CD4-positive, alpha-beta memory T cell (primary cell): ENCODE measurements around the gene LSP1. TPM values are rescaled to one million over a fixed set of nuclear protein-coding genes. Genes with fewer than 3 reads are reported as not detected.
"Not testable (repeated sequence)": the region's sequence is repeated elsewhere in the genome, so short reads cannot be mapped to it uniquely, and the experiment has no call there.

ENCODE experiments used
- CTCF ChIA-PET: fragments of 350-600 bp; sonication (Branson Sonifier 250); formaldehyde crosslinking; loops from one replicate; lab custom pipeline; 2021; ENCODE audit warnings: inconsistent platforms; ENCODE audit not compliant: partially characterized antibody; lab: Charles Lee
- POLR2A ChIA-PET: fragments of 350-600 bp; sonication (Branson Sonifier 250); formaldehyde crosslinking; loops from one replicate; lab custom pipeline; 2021; ENCODE audit not compliant: partially characterized antibody; lab: Charles Lee
- DNase-seq, 5 donors: peaks; one replicate each; pipeline versions ENCODE4 v3.0.0 to v3.0.0-alpha.2; 2020 to 2022; ENCODE audit warnings: mixed read lengths in 1 of 5
- H3K27ac ChIP-seq: one replicate; pipeline ENCODE4 v1.7.0; 2013; ENCODE audit warnings: low read depth, low read length
- H3K27me3 ChIP-seq: 2 replicates; pipeline ENCODE4 v1.7.0; 2013; ENCODE audit warnings: mild to moderate bottlenecking, low read length, moderate library complexity; ENCODE audit not compliant: insufficient read depth
- H3K36me3 ChIP-seq: 2 replicates; pipeline ENCODE4 v1.7.0; 2013; ENCODE audit warnings: mild to moderate bottlenecking, low read length, moderate library complexity; ENCODE audit not compliant: insufficient read depth
- H3K4me1 ChIP-seq: 2 replicates; pipeline ENCODE4 v1.7.0; 2013; ENCODE audit warnings: mild to moderate bottlenecking, low read length, moderate library complexity; ENCODE audit not compliant: insufficient read depth
- H3K4me3 ChIP-seq, 2 donors: one replicate each; pipeline ENCODE4 v1.7.0; 2013; ENCODE audit warnings: low read length in 2 of 2, mild to moderate bottlenecking in 1 of 2
- H3K9me3 ChIP-seq, 2 donors: one replicate each; pipeline ENCODE4 v1.7.0; 2013; ENCODE audit warnings: low read length in 2 of 2, control low read depth in 1 of 2; ENCODE audit not compliant: control insufficient read depth in 1 of 2
- H3K27ac Mint-ChIP-seq, 7 donors: one replicate each; pipeline ENCODE4 v1.8.0; 2020 to 2021; ENCODE audit warnings: mixed read lengths in 7 of 7, mild to moderate bottlenecking in 6 of 7, inconsistent platforms in 3 of 7, moderate library complexity in 3 of 7
- H3K27me3 Mint-ChIP-seq, 2 donors: one replicate each; pipeline ENCODE4 v1.8.0; 2020 to 2021; ENCODE audit warnings: mixed read lengths in 2 of 2
- H3K36me3 Mint-ChIP-seq, 2 donors: one replicate each; pipeline ENCODE4 v1.8.0; 2020 to 2021; ENCODE audit warnings: mixed read lengths in 2 of 2, inconsistent platforms in 1 of 2, mild to moderate bottlenecking in 1 of 2
- H3K4me1 Mint-ChIP-seq, 4 donors: one replicate each; pipeline ENCODE4 v1.8.0; 2020 to 2021; ENCODE audit warnings: mixed read lengths in 4 of 4, mild to moderate bottlenecking in 1 of 4
- H3K4me3 Mint-ChIP-seq, 8 donors: one replicate each; pipeline ENCODE4 v1.8.0; 2020 to 2021; ENCODE audit warnings: mixed read lengths in 8 of 8, mild to moderate bottlenecking in 7 of 8, moderate library complexity in 6 of 8, inconsistent platforms in 3 of 8
- H3K9me3 Mint-ChIP-seq, 8 donors: one replicate each; pipeline ENCODE4 v1.8.0; 2020 to 2021; ENCODE audit warnings: mixed read lengths in 8 of 8, mild to moderate bottlenecking in 5 of 8, inconsistent platforms in 3 of 8, moderate library complexity in 1 of 8
- intact Hi-C: fragments of 100-400 bp; cut with micrococcal nuclease; formaldehyde crosslinking; loops from one replicate; pipeline ENCODE4 v1.15.1; 2023
- polyA plus RNA-seq, 2 donors: library from polyadenylated mRNA; unstranded; fragments of 300-500 nt; fragmentation: Illumina TruSeq; gene quantifications; one replicate each; pipeline ENCODE4 v1.2.3, GENCODE V29; 2021
- total RNA-seq, 2 experiments: library from RNA; stranded (reverse); gene quantifications; one replicate each; pipeline ENCODE4 v1.2.3, GENCODE V29; 2021

The LSP1 gene
- total and polyA plus RNA-seq, 4 experiments from 2014 or later, result 253 to 435 (median 325) TPM

DNA sequence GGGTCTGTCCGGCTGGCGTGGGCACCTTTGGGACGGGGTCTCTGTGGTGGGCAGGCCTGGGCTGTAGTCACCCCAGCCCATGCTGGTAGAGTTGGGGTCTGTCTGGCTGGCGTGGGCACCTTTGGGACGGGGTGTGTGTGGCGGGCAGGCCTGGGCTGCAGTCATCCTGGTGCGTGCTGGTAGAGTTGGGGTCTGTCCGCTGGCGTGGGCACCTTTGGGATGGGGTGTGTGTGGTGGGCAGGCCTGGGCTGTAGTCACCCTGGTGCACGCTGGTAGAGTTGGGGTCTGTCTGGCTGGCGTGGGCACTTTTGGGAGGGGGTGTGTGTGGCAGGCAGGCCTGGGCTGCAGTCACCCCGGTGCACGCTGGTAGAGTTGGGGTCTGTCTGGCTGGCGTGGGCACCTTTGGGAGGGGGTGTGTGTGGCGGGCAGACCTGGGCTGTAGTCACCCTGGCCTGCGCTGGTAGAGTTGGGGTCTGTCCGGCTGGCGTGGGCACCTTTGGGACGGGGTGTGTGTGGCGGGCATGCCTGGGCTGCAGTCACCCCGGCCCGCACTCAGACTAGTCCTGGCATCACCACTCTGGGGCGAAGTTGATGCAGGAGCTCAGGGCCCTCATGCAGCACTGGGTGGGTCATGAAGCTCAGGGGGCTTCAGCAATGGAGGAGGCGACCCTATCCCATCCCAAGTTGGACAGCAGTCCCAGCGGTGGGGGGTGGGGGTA lies 19.5 kb downstream of the LSP1 start:
- Histone ChIP-seq H3K9me3 (no peaks in the 10 kb centered on the region), H3K27ac (no peak overlapping the region), H3K4me1 (peaks cover 52% of the 10 kb centered on the region), H3K27me3 (no peaks in the 10 kb centered on the region), H3K36me3 (no peaks in the 10 kb centered on the region), H3K4me3 (no peak overlapping the region)
- peak in 1 of 5 donors; percentile 27 for DNase-seq
- intact Hi-C loops, result no loop called here
- Mint-ChIP-seq H3K27ac (peak overlapping the region in 6 of 7 donors; percentile 42 to 84 (median 78)), H3K4me1 (peaks cover 29 to 62% (median 46%) of the 10 kb centered on the region in 4 donors), H3K4me3 (peak overlapping the region in 3 of 8 donors; percentile 26 to 30 (median 29)), H3K36me3 (peaks cover 0 to 13% of the 10 kb centered on the region in 2 donors), H3K9me3 (peaks cover 0 to 1% (median 0%) of the 10 kb centered on the region in 8 donors), H3K27me3 (no peaks in the 10 kb centered on the region)
- POLR2A ChIA-PET, result interaction anchor here (12.3 kb wide), 1 partner anchor 21 kb away, joined by 189 read pairs; the partner anchor contains the start of gene LSP1
- CTCF ChIA-PET, result no interaction called here

DNA sequence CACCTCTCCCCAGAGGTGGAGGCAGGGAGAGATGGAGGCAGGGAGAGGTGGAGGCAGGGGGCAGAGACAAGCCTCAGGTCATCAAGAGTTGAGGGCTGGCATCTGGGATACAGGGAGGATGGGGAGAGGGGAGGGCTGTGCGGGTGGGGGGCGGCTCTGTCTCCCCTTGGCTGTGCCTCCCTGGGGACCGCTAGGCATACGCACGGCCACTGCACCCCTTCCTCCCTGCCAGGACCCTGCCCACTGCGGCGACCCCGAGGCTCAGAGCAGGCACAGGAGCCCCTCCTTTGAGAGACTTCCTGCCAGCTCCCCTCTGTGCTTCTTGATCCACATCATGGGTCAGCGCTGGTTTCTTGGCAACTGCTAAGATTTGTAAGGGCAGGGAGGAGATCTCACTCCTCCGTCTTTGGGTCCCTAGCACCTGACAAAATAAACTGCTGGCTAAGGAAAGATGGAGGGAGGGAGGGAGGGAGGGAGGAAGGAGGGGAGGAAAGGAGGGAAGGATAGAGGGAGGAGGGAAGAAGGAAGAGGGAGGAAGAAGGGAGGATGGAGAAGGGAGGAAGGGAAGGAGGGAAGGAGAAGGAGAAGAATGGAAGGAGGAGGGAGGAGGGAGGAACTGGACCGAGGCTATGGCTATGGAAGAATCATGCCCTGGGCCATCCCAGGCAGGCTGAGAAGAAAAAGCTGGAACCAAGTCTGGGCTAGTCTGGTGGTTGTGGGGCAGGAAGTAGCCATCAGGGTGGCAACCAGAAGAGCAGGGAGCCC lies 20.3 kb downstream of the LSP1 start:
- Histone ChIP-seq H3K9me3 (no peaks in the 10 kb centered on the region), H3K4me1 (peaks cover 45% of the 10 kb centered on the region), H3K36me3 (no peaks in the 10 kb centered on the region), H3K27ac (no peak overlapping the region), H3K4me3 (no peak overlapping the region), H3K27me3 (no peaks in the 10 kb centered on the region)
- peak in 1 of 5 donors; percentile 13 for DNase-seq
- H3K27ac Mint-ChIP-seq, result peak overlapping the region in 6 of 7 donors; percentile 17 to 84 (median 56)
- intact Hi-C loops, result no loop called here
- H3K4me3 Mint-ChIP-seq, result peak overlapping the region in 2 of 8 donors; percentile 7 to 49
- CTCF ChIA-PET, result interaction anchor here (0.7 kb wide), 1 partner anchor 23 kb away, joined by 3 read pairs; no protein-coding TSS in a partner anchor
- H3K4me1 Mint-ChIP-seq, result peaks cover 29 to 58% (median 44%) of the 10 kb centered on the region in 4 donors
- no peaks in the 10 kb centered on the region for H3K27me3 Mint-ChIP-seq
- peaks cover 0 to 1% (median 0%) of the 10 kb centered on the region in 8 donors for H3K9me3 Mint-ChIP-seq
- H3K36me3 Mint-ChIP-seq, result peaks cover 0 to 8% of the 10 kb centered on the region in 2 donors
- POLR2A ChIA-PET, result interaction anchor here (12.3 kb wide), 1 partner anchor 22 kb away, joined by 189 read pairs; the partner anchor contains the start of gene LSP1

DNA sequence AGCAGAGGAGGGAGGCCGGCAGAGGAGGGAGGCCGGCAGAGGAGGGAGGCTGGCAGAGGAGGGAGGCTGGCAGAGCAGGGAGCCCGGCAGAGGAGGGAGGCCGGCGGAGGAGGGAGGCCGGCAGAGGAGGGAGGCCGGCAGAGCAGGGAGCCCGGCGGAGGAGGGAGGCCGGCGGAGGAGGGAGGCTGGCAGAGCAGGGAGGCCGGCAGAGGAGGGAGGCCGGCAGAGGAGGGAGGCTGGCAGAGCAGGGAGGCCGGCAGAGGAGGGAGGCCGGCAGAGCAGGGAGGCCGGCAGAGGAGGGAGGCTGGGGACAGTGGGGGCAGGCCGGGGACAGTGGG lies 20.9 kb downstream of the LSP1 start:
- Mint-ChIP-seq H3K4me1 (peaks cover 28 to 53% (median 42%) of the 10 kb centered on the region in 4 donors), H3K4me3 (peak overlapping the region in 1 of 8 donors; percentile 49), H3K27ac (peak overlapping the region in 2 of 7 donors; percentile 37 to 48)
- intact Hi-C loops, H3K27me3 Mint-ChIP-seq, H3K36me3 ChIP-seq, H3K9me3 Mint-ChIP-seq, H3K27me3 ChIP-seq, H3K27ac ChIP-seq, H3K9me3 ChIP-seq, H3K4me3 ChIP-seq, H3K36me3 Mint-ChIP-seq: not testable (repeated sequence)
- ChIA-PET CTCF (interaction anchor here (0.7 kb wide), 1 partner anchor 23 kb away, joined by 3 read pairs; no protein-coding TSS in a partner anchor), POLR2A (interaction anchor here (12.3 kb wide), 1 partner anchor 22 kb away, joined by 189 read pairs; the partner anchor contains the start of gene LSP1)
- DNase-seq, result peak in 1 of 5 donors; percentile 33
- peaks cover 40% of the 10 kb centered on the region for H3K4me1 ChIP-seq

DNA sequence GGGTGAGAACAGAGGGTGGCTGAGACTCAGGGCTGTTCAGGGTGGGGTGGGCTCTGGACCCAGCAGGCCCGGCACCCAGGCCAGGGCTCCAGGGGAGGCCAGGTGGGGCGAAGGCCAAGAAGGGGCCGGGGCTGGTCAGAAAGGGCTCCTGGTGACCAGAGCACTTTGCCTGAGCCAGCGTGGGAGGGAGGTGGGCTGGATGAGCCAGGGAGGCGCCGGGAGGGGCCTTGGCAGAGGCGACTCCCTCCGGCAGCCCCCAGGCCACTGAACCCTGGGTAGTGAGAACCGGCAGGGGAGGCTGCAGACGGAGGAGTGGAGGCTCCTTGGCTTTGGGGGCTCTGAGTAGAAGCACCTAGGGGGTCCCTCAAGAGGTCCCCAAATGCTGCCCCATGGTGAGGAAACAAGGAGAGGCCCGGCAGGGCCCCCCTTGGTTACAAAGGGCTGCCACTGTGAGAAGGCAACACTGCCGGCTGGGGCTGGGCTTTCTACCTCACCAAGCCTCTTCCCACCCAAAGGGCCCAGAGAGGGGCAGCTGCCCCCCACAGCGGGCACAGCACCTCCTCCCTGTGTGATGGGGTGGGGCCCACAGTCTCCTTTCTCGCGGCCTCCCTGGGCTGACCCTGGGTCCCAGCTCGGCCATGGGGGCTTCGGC lies 21.7 kb downstream of the LSP1 start:
- POLR2A ChIA-PET, result interaction anchor here (0.6 to 12.3 kb wide), 3 partner anchors 23 to 277 kb away, joined by 3 to 189 read pairs (median 3); partner anchors contain the start of gene LSP1
- H3K36me3 ChIP-seq, H3K27ac ChIP-seq, H3K4me3 Mint-ChIP-seq, H3K9me3 ChIP-seq, H3K36me3 Mint-ChIP-seq, H3K4me3 ChIP-seq, H3K27me3 Mint-ChIP-seq, intact Hi-C loops, H3K27ac Mint-ChIP-seq, H3K27me3 ChIP-seq, H3K9me3 Mint-ChIP-seq: not testable (repeated sequence)
- DNase-seq, result peak in 1 of 5 donors; percentile 32
- H3K4me1 ChIP-seq, result peaks cover 32% of the 10 kb centered on the region
- peaks cover 20 to 45% (median 34%) of the 10 kb centered on the region in 4 donors for H3K4me1 Mint-ChIP-seq
- CTCF ChIA-PET, result interaction anchor here (2.5 kb wide), 1 partner anchor 21 kb away, joined by 7 read pairs; the partner anchor contains the start of gene LSP1

DNA sequence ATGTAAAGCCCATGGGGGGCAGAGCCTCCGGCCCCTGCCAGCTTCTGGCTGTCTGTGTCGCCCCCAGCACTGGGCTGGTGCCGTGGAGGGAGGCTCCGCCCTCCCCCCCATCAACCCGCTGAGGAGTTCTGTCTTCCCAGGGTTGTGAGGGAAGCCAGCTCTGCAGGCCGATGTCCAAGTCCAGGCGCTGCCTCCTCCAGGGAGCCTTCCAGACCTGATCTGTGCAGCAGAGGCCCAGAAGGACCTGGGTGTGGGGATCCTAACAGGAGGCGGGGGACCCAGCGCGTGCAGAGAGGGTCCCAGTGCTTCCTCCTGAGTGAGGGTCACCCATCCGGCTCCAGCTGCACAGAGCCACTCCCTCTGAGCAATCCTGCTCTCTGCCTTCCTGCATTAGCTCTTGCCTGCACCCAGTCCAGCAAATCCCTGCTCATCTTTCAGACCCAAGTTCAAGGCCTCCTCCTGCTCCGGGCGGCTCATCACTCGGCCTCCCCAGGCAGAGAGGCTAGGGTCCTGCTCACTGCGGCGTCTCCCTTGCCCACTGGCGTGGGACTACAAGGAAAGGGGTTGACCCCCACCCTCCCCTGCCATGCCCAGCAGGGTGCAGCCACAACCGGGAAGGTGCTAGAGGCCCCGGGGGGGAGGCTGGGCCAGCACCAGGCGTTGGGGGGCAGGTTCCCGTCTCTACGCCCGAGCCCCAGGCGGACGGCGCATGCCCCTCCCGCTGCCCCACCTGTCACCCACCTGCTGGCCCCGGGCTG lies 22.4 kb downstream of the LSP1 start:
- peak in 1 of 5 donors; percentile 24 for DNase-seq
- Histone ChIP-seq H3K27me3 (no peaks in the 10 kb centered on the region), H3K36me3 (no peaks in the 10 kb centered on the region), H3K4me1 (peaks cover 30% of the 10 kb centered on the region), H3K27ac (no peak overlapping the region), H3K9me3 (no peaks in the 10 kb centered on the region), H3K4me3 (no peak overlapping the region)
- ChIA-PET CTCF (interaction anchor here (1.6 to 2.5 kb wide), 2 partner anchors 22 to 181 kb away, joined by 4 to 7 read pairs; partner anchors contain the start of gene LSP1), POLR2A (interaction anchor here (0.6 to 12.3 kb wide), 3 partner anchors 24 to 276 kb away, joined by 3 to 189 read pairs (median 3); partner anchors contain the start of gene LSP1)
- peak overlapping the region in 5 of 7 donors; percentile 18 to 85 (median 73) for H3K27ac Mint-ChIP-seq
- H3K9me3 Mint-ChIP-seq, result peaks cover 0 to 1% (median 0%) of the 10 kb centered on the region in 8 donors
- H3K36me3 Mint-ChIP-seq, result peaks cover 0 to 10% of the 10 kb centered on the region in 2 donors
- peaks cover 18 to 43% (median 31%) of the 10 kb centered on the region in 4 donors for H3K4me1 Mint-ChIP-seq
- no peaks in the 10 kb centered on the region for H3K27me3 Mint-ChIP-seq
- intact Hi-C loops, result no loop called here
- H3K4me3 Mint-ChIP-seq, result no peak overlapping the region

DNA sequence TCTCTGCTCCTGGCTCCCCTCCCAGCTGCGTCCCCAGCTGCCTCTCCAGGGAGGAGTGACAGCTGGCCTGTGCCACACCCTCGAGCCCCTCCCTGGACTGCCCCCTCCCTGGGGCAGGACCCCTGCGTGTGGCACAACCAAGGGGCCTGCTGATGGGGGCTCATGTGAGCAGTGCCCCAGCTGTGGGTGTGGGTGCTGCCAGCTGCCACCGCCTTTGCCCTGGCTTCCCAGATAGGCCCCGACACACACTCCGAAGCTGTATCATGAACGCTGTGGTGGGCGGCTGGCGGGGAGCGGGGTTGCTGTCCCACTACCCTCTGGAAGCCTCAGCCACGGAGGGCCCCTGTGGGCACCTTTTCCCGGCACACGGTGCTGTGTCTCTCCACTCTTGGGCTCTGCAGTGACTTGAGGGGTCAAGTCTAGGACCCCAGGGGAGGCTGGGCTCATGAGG lies 23.0 kb downstream of the LSP1 start:
- ChIA-PET CTCF (interaction anchor here (1.1 to 2.5 kb wide), 4 partner anchors 9 to 182 kb away, joined by 3 to 7 read pairs (median 4); partner anchors contain the start of gene LSP1), POLR2A (interaction anchor here (1.0 to 12.3 kb wide), 4 partner anchors 14 to 41 kb away, joined by 3 to 189 read pairs (median 7); partner anchors contain the start of gene LSP1)

More for the DNA sequence above, 23.0 kb downstream of the LSP1 start:
- H3K4me3 ChIP-seq, H3K36me3 ChIP-seq, H3K27me3 Mint-ChIP-seq, H3K9me3 Mint-ChIP-seq, intact Hi-C loops, H3K27me3 ChIP-seq, H3K36me3 Mint-ChIP-seq, H3K4me3 Mint-ChIP-seq, H3K9me3 ChIP-seq, H3K27ac ChIP-seq: not testable (repeated sequence)
- peaks cover 13 to 41% (median 28%) of the 10 kb centered on the region in 4 donors for H3K4me1 Mint-ChIP-seq
- DNase-seq, result peak in 1 of 5 donors; percentile 8
- peaks cover 24% of the 10 kb centered on the region for H3K4me1 ChIP-seq
- H3K27ac Mint-ChIP-seq, result peak overlapping the region in 2 of 7 donors; percentile 35 to 42
